Parathyroid adenoma (tissue), 2 donors: Measurements from ENCODE around the gene CEND1.

ENCODE experiments used
- H2AFZ ChIP-seq: fragments of 300-600 bp; sonication (generic); one replicate; pipeline ENCODE4 v1.7.0; 2017; ENCODE audit warnings: antibody characterized with exemption, mild to moderate bottlenecking
- H3K27ac ChIP-seq: fragments of 300-600 bp; sonication (generic); one replicate; pipeline ENCODE4 v1.7.0; 2017
- H3K27me3 ChIP-seq: fragments of 300-600 bp; sonication (generic); one replicate; pipeline ENCODE4 v1.7.0; 2017; ENCODE audit warnings: low read length; ENCODE audit not compliant: control insufficient read depth, insufficient read depth
- H3K36me3 ChIP-seq: fragments of 300-600 bp; sonication (generic); one replicate; pipeline ENCODE4 v1.7.0; 2017; ENCODE audit warnings: low read length; ENCODE audit not compliant: control insufficient read depth, insufficient read depth
- H3K4me1 ChIP-seq: fragments of 300-600 bp; sonication (generic); one replicate; pipeline ENCODE4 v1.7.0; 2017; ENCODE audit warnings: control low read depth
- H3K4me2 ChIP-seq: fragments of 300-600 bp; sonication (generic); one replicate; pipeline ENCODE4 v1.7.0; 2017; ENCODE audit warnings: low read length
- H3K4me3 ChIP-seq: fragments of 300-600 bp; sonication (generic); one replicate; pipeline ENCODE4 v1.7.0; 2017; ENCODE audit warnings: low read depth, low read length
- H3K79me2 ChIP-seq: fragments of 300-600 bp; sonication (generic); one replicate; pipeline ENCODE4 v1.7.0; 2017; ENCODE audit warnings: control low read depth
- H3K9ac ChIP-seq: fragments of 300-600 bp; sonication (generic); one replicate; pipeline ENCODE4 v1.7.0; 2017; ENCODE audit warnings: mild to moderate bottlenecking
- H3K9me3 ChIP-seq: fragments of 300-600 bp; sonication (generic); one replicate; pipeline ENCODE4 v1.7.0; 2017; ENCODE audit warnings: low read length; ENCODE audit not compliant: control insufficient read depth
- CTCF ChIP-seq: fragments of 300-600 bp; sonication (generic); IDR thresholded peaks from one replicate; pipeline ENCODE4 v1.7.0; 2017; ENCODE audit warnings: antibody characterized with exemption, mild to moderate bottlenecking
- donor health status: primary hyperparathyroidism.

CEND1 gene

GRCh38 chr11:790721-791564, 1.1 kb upstream of the CEND1 start:
- Histone ChIP-seq H3K4me2 (no peak overlapping the region), H3K27me3 (no peaks in the 10 kb centered on the region), H3K27ac (no peak overlapping the region), H3K4me3 (no peak overlapping the region), H3K9me3 (no peaks in the 10 kb centered on the region), H3K9ac (no peak overlapping the region), H3K4me1 (no peaks in the 10 kb centered on the region), H3K36me3 (no peaks in the 10 kb centered on the region), H3K79me2 (no peaks in the 10 kb centered on the region), H2AFZ (no peak overlapping the region)
- no peak for TF ChIP-seq CTCF

GRCh38 chr11:788953-789940, 643 bp downstream of the CEND1 start:
- Histone ChIP-seq H2AFZ (no peak overlapping the region), H3K4me1 (no peaks in the 10 kb centered on the region), H3K4me2 (no peak overlapping the region), H3K9me3 (no peaks in the 10 kb centered on the region), H3K27ac (no peak overlapping the region), H3K9ac (no peak overlapping the region), H3K36me3 (no peaks in the 10 kb centered on the region), H3K27me3 (no peaks in the 10 kb centered on the region), H3K79me2 (no peaks in the 10 kb centered on the region), H3K4me3 (no peak overlapping the region)
- no peak for TF ChIP-seq CTCF

GRCh38 chr11:788009-788640, 1.8 kb downstream of the CEND1 start:
- no peak for TF ChIP-seq CTCF
- Histone ChIP-seq H3K4me3 (no peak overlapping the region), H3K27me3 (no peaks in the 10 kb centered on the region)

GRCh38 chr11:787084-787675, 2.7 kb downstream of the CEND1 start:
- Histone ChIP-seq H3K79me2 (no peaks in the 10 kb centered on the region), H3K4me1 (no peaks in the 10 kb centered on the region), H3K36me3 (no peaks in the 10 kb centered on the region), H3K9ac (no peak overlapping the region), H3K27ac (no peak overlapping the region), H3K9me3 (no peaks in the 10 kb centered on the region), H3K4me2 (no peak overlapping the region), H3K27me3 (no peaks in the 10 kb centered on the region), H3K4me3 (no peak overlapping the region), H2AFZ (no peak overlapping the region)
- no peak for TF ChIP-seq CTCF

More at GRCh38 chr11:788009-788640, 1.8 kb downstream of the CEND1 start:
- Histone ChIP-seq H3K9ac (no peak overlapping the region), H3K4me2 (no peak overlapping the region), H3K9me3 (no peaks in the 10 kb centered on the region), H3K4me1 (no peaks in the 10 kb centered on the region), H3K36me3 (no peaks in the 10 kb centered on the region), H3K79me2 (no peaks in the 10 kb centered on the region), H2AFZ (no peak overlapping the region), H3K27ac (no peak overlapping the region)
